Measurements from ENCODE around the gene USP25. TPM values are rescaled to one million over a fixed set of nuclear protein-coding genes. Genes with fewer than 3 reads are reported as not detected.
A peak's percentile ranks its signal among the peaks of the same experiment; 100 is the strongest.

The USP25 gene
- total RNA-seq, 1 experiment from 2014 or later, result 35.1 TPM

DNA sequence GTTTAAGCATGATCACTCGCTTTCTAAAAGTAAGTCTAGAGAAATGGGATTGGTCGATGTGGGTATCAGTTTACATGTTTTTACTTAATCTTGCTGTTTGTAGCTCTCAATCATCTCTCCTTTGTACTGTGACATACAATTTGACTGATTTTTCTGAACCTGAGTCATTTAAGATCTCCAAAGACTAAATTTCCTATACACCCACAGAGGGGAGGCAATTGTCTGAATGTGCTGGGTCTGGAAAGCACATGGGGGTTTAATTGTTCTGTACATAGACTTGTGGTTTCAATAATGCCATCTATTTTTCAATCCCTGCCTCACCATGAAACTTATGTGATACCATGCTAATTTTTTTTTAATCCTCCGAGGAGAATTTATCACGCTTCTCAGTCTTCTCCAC is 65.8 kb downstream of the USP25 start:
- peak overlapping the region in 1 of 3 experiments; percentile 12; a peak in 1 of 7 replicates for H3K27ac Mint-ChIP-seq
- Histone ChIP-seq H4K5ac (ENCODE audit: insufficient read length, low read depth, low read length) (no peak overlapping the region), H4K91ac (ENCODE audit: insufficient read length, low read depth, low read length) (no peak overlapping the region), H3K9me3 (ENCODE audit: control insufficient read depth, low read depth, low read length) (no peaks in the 10 kb centered on the region), H3T11ph (ENCODE audit: low read length) (no peak overlapping the region), H3K56ac (ENCODE audit: insufficient read length, low read depth, low read length) (no peak overlapping the region), H3K14ac (ENCODE audit: insufficient read depth, low read length) (no peak overlapping the region), H3K27me3 (ENCODE audit: insufficient read depth, low read length) (no peaks in the 10 kb centered on the region), H3K27ac (ENCODE audit: insufficient read length, low read depth, low read length) (no peak overlapping the region), H4K8ac (replicated peaks; ENCODE audit: insufficient read length, low read depth, low read length) (no peak overlapping the region), H3K23ac (ENCODE audit: insufficient read length, low read depth, low read length) (no peak overlapping the region), H2BK15ac (ENCODE audit: low read depth, low read length) (no peak overlapping the region), H2BK5ac (ENCODE audit: insufficient read length, low read length) (no peak overlapping the region), H2BK20ac (ENCODE audit: low read depth, low read length, poor library complexity, severe bottlenecking) (no peak overlapping the region), H3K79me2 (ENCODE audit: insufficient read depth, low read length) (no peaks in the 10 kb centered on the region; the same call in 1 of the 2 replicates), H2BK12ac (ENCODE audit: insufficient read length, low read depth, low read length) (no peak overlapping the region), H4K20me1 (ENCODE audit: control insufficient read depth, insufficient read depth, insufficient read length) (no peaks in the 10 kb centered on the region), H3K23me2 (ENCODE audit: insufficient read length, low read depth, low read length, poor library complexity, severe bottlenecking) (no peaks in the 10 kb centered on the region), H2AFZ (ENCODE audit: low read length) (no peak overlapping the region), H3K9ac (ENCODE audit: extremely low read depth, insufficient read length, low read length) (no peak overlapping the region), H3K4ac (ENCODE audit: low read depth, low read length) (no peak overlapping the region), H3K4me1 (ENCODE audit: insufficient read depth, low read length) (no peaks in the 10 kb centered on the region), H3K79me1 (ENCODE audit: insufficient read depth, low read depth, low read length, poor library complexity, severe bottlenecking) (no peaks in the 10 kb centered on the region), H2AK5ac (ENCODE audit: insufficient read length, low read length) (no peak overlapping the region), H2BK120ac (ENCODE audit: low read depth, low read length, poor library complexity, severe bottlenecking) (no peak overlapping the region), H3K18ac (ENCODE audit: insufficient read length, low read depth, low read length) (no peak overlapping the region), H3K4me2 (ENCODE audit: insufficient read depth, insufficient read length, low read length) (no peak overlapping the region)
- no peaks in the 10 kb centered on the region for H3K27me3 Mint-ChIP-seq (ENCODE audit: low read depth)
- H3K4me1 Mint-ChIP-seq, result peaks cover 0 to 4% of the 10 kb centered on the region in 2 experiments; a peak in 1 of 4 replicates
- H3K4me3 Mint-ChIP-seq, result no peak overlapping the region
- no peaks in the 10 kb centered on the region for H3K9me3 Mint-ChIP-seq
- DNase-seq, result no peak
- TF ChIP-seq CTCF (conservative IDR thresholded peaks at IDR 0.05), result no peak
- H3K36me3 Mint-ChIP-seq (ENCODE audit: insufficient read depth in 1 of 3, low read depth in 3 of 3), result no peaks in the 10 kb centered on the region; a peak in 1 of 7 replicates
- no CpG with 5 or more reads among the region's 4 CpGs for WGBS (ENCODE audit: extremely low coverage, insufficient read length, low lambda C conversion rate)
